ENCODE results near the gene TTLL12.

The TTLL12 gene

DNA sequence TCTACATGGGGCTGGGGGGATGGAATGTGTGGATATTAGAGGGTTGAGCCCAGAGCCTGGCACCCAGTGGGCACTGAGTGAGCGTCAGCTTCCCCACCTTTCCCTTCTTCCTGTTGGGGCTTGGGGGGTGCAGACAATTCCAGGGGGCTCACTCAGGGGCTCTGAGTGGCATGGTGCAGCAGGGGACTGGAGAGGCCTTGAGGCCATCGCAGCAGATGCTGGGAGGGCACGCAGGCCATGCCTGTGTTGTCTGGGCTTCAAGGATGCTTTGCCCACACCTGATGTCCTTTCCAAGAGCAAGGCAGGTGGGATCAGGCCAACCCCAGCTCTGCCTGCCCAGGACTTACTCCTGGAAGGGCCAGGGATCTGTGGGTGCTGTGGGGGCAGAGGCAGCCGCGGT is 11.2 kb upstream of the TTLL12 start:
- DNase-seq, result no peak

DNA sequence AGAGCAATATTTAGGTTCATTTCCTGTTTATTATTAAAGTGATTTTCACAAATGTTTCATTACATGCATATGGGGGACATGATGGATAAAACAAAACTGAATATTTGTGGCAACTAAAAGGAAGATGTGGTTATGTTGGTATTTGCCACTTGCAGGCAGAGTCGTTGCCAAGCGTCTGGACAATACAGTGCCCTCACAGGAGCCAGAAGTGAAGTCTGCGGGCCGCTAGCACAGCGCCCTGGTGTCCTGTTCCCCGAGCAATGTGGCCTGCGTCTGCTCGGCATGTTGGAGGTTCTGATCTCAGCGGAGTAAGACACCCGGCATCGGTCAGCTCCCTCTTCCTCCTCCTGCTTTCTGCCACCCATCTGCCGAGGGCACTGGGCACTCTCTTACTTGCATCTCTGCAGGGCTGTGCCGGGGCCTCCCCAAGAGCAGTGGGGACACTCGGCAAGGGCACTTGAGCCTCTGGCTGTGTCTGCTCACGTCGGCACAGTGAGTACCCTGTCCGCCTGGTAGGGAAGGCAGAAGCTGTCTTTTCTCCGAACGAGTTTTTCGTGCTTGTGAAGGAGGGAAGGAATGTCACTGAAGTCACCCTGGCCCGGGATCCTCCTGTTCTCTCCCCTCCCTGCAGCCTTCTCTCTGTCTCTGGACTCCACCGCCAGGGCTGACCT is 10.5 kb upstream of the TTLL12 start:
- DNase-seq, result no peak

DNA sequence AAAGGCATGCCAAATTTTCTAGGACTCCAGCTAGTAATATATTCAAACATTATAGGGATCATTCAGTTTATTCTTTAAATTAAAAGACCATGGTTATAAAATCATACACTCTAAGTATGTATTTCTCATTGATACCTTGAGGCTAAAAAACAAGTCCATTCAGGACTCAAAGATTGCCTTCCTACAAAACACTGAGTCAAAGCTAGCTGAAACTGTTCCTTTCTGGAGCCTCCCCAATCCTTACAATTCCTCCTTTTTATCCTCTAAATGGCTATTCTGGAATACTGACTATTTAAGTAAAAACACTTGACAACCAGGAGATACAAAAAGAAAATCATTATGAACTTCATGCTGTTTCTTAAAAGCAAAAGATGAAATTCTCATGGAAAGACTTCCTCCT is 4.9 kb upstream of the TTLL12 start:
- no peak for DNase-seq

DNA sequence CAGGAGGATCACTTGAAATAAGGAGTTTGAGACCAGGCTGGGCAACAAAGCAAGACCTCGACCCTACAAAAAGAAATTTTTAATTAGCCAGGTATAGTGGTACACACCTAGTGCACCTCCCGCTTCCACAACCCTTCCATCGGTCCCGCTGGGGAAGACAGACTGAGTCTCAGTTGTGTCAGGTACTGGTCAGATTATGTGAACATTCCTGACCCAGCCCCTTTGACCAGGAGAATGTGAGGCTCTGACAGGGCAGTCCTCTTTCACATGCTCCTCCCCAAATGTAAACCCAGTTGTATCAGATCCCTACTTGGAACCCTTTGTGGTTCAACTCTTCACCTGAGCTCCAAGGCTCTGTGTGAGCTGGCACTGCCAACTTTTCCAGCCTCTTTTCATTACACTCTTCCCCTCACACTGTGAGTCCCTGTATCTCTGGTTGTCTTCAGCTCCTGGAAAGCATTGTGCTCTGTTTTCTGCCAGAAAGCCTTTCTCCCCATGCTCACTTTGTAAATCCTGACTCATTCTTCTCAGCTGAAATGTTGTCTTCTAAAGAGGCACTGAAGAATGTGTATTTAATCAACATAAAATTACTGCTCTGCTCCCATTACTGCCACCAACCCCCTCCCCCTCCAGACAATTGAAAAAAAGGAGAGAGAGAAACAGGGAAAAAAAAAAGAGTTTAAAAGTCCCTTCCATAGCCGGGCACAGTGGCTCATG is 2.1 kb upstream of the TTLL12 start:
- DNase-seq, result no peak

DNA sequence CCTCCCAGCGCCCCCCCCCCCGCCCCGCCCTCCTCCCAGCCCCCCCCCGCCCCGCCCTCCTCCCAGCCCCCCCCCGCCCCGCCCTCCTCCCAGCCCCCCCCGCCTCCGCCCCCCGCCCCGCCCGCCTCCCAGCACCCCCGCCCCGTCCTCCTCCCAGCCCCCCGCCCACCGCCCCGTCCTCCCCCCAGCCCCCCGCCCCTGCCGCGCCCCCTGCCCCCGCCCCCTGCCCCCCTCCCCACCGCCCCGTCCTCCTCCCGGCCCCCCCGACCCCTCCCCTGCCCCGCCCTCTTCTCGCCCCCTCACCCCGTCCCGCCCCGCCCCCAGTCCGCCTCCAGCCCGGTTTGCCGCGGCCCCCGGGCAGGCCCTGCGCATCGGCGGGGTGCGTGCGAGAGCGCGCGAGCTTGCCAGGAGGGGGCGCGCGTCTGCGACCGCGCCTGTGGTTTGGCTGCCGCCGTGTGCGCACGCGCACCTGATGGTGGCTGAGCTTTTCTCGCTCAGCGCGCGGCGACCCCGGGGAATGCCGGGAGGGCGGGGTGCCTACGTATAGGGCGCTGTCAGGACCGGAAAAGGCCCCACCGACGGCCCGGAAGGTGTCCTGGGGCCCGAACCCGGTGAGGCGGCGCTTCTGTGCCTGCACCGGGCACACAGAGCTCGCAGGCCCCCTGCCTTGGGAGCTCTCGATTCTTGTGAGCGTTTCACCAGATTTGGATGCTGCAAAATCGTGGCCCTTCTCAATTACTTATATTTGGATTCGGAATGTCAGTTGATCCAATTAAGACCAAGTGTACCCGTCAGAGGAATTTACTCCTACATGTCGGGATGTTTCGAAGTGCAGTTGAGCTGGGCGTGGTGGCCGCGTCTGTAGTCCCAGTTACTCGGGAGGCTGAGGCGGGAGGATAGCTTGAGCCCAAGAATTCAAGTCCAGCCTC is 501 bp upstream of the TTLL12 start:
- DNase-seq, result peak; percentile 89 to 93 (median 90)

DNA sequence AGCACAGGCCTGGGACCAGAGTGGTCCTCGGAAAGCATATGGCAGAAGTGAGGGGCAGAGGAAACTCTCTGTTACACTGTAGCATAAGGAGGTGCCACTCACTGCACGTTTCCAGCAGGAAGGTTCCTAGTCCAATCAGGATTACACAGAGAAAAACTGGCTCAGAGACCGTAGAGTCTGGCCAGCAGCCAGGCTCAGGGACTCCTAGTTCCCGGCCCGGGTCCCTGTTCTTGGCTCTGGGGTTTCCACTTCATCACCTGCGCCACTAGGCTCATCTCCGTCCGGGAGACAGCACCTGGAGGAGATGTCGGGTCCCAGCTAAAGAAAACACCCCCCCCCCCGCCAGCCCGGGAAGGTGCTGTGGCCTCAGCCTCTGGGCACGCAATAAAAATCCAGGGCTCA is 1.1 kb downstream of the TTLL12 start:
- peak; percentile 13 to 40 (median 16) for DNase-seq

DNA sequence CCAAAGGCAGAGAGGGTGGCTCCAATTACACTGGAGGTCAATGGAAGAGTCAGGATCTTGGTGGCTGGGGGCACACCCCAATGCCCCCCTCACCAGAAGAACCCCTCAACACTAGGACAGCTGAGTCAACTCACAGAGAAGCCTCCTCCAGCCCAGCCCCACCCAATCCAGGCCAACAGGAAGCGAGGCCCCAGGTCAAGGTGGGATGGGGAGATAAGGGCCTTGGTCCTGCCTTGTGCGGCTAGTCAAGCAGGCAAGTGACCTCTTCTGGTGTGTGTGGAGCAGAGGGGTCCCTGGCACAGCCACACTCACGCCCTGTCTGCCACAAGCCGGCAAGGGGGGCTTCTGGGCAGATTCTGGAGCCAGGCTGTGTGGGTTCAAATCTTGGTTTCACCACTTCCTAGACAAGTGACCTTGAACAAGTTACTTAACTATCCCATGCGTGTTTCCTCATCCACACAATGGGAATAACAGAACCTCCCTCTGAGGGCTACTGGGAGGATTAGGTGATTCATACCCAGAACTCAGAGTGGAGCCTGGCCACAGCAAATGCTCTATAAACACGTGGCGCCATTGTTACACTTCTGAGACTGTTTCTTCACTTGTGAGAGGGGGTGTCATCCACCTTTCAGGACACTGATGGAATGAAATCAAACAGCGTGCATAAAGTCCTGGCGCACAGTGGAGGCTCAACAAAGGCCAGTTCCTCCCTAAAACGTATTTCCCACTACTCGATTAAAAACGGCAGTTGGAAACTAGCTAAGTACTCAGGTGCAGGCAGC is 3.2 kb downstream of the TTLL12 start:
- DNase-seq, result no peak

DNA sequence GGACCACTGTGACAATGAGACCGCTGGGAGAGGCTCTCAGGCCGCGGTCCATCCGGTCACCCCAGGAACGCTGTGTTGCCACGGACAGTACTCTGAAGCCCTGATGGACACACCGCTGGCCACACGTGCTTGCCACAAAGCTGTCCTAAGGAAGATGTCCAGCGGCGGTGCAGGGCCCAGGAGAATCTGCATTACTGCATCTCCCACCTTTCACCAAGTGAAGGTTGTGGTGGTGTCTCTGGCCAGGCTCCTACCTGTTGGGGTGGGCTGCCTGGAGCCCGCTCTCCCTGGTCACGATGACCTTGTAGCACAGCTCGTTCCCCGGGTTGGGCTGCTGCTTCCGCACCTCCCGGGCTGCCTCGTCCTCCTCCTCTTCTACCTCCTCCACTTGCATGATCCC is 4.2 kb downstream of the TTLL12 start:
- DNase-seq, result no peak

DNA sequence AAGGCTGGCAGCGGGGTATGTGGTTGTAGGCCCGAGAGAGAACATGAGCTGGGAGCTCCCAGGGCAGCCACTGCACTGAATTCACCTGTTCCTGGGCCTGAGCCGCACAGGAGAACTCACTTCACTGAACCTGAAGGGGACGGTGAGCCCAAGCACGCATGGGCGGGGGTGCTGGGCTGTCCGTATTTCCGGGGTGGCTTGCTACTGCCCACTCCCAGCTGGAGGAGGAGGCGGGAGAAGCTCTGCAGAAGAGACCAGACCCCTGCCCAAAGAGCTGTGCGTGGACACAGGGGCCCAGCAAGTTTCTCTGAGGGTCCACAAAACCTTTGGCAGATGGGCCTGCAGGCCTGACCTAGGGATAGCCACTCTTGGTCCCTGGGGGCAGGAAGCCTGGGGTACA is 4.8 kb downstream of the TTLL12 start:
- DNase-seq, result no peak

DNA sequence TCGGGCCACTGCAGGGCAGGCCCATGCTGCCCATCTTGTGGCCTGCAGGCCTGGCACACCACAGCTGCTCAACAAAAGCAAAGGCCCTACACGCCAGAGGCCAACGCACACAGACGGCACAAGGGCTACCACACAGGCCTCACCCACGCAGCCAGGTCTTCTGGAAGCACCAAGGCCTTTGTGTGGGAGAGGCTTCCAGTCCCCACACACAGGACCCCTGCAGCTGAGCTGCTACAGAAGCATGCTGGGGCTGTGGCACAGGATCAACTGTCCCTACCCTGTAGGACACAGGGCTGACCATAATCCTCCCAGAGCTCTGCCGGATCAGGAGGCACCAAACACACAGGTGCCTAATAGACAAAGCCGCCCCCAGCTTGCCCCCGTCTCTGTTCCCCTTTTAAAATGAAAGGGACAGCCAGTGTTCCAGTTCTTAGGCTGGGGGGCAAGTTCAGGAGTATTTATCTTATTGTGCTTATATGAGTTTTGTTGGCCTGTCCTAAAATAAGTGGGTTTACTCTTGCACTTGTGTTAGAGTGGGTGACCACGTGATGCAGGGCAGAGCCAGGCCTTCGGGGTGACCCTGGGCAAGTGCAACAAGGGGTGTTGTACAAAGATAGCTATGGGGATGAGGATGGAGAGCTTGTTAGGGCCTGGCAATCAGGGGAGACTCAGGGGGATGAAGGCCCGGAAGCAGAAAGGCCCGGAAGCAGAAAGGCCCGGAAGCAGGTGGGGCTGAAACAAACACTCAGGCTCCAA is 5.4 kb downstream of the TTLL12 start:
- no peak for DNase-seq

DNA sequence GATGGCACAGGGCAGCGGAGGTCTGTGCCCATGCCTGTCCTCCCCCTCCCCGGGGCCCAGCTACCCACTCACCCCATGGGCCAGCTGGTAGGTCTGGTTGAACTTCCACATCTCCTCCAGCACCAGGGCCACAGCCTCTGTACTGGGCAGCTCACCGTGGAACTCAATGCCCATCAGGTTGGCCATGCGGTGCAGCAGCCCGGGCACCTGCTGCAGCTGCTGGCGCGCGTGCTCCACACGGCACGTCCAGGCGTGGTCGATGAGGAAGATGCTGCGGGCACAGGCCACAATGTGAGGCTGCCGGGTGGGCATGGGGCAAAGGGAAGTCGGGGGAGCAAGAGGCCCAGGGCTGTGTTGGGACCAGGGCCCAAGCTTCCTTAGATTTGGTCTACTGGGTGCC is 6.3 kb downstream of the TTLL12 start:
- no peak for DNase-seq

DNA sequence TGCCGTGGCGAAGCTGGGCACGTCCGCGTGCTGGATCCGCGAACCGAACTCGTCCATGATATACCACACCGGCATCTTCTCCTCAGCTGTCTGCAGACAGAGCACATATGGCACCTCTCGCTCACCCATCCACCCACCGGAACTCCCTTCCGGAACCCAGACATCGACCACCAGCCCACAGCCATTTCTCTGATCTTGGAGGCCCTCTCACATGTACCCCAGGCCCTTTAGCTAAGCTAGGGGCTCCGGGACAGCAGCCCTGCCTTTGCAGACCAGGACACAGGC is 7.1 kb downstream of the TTLL12 start:
- DNase-seq, result no peak

DNA sequence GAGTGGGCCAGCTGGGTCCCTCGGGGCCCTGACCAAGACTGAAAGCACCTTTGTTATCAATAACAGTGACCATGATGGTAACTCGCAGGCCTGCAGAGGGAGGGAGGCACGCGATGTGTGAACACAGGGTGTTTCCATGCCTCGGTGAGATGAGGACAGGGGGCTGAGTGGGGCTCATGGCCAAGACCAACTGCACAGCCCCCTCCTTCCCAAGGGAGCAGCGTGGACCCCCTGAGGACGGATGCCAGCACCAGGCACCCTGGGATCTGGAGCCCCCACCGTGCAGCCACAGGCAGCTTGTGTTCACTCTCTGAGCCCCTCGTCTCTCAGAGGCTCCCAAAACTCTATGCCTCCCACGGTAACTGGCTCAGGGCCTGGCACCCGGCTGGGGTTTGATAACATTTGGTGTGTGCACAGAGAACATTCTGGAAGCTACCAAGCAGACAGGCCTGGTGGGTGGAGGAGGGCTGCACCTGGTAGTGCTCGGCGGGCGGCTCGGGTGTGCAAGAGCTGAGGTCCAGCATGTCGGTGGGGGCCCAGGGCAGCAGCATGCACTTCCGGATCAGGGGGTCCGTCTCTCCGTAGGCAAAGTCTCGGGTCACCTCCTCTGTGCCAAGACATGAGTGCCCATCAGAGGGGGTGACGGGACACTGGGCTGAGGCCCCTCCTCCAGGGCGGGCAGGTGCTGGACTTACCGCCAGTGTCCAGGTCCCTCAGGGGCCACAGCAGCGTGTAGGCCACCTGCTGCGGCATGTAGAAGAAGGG is 7.6 kb downstream of the TTLL12 start:
- no peak for DNase-seq

DNA sequence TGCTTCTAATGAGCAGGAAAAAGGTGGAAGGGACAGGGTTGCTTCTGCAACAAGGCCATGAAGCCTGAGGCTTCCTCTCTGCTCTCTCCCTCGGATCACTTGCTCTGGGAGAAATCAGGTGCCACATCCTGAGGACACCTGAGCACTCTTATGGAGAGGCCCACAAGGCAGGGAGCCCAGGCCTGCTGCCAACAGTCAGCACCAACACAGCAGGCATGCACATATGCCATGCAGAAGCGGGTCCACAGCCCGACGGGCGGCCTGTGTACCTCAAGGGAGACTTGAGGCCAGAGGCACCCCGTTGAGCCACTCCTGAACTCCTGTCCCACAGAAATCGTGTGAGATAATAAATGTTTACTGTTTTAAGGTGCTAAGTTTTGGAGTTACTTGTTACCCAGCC is 9.5 kb downstream of the TTLL12 start:
- DNase-seq, result no peak

DNA sequence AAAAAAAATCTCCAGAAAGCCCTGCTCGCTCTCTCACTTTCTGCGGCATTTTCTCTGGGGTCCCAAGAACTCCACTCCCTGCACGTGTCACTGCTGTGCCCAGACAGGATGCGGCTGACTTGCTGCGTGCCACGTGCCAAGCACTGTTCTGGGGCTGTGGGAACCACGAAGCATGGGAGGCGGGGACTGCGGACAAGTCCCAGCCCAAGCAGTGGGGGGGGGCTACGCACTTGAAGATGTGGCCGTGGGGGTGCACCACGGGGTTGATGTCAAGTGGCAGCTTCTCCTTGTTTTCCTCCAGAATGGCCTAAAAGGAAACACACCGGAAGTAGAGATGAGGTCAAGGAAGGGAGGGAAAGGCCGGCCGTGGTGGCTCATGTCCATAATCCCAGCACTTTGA is 10.8 kb downstream of the TTLL12 start:
- no peak for DNase-seq

DNA sequence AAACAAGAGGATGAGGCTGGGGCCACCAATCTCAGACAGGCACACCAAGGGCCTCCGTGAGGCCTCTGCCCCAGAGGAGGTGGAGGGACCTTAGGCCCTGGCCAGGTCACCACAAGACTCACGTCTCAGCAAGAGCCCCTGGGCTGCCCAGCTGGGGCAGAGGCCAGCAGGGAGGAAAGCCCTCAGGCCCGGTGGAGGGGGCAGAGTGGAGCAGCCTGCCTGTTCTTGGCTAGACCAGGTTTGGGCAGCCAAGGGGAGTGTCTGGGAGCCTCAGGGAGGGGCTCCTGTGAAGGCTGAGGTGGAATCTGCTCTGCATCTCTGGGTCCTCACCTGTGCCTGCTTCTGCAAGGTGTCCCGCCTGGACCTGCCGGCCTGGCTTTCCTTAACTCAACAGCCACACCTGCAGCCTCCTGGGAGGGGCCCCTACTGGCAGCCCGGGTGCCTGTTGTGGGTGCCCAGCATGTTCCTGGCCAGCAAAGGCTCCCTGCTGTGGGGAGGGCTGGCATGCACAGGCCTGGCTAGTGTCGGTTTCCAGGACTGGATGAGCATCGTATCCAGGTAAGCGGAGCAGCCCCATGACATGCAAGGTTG is 11.9 kb downstream of the TTLL12 start:
- no peak for DNase-seq

DNA sequence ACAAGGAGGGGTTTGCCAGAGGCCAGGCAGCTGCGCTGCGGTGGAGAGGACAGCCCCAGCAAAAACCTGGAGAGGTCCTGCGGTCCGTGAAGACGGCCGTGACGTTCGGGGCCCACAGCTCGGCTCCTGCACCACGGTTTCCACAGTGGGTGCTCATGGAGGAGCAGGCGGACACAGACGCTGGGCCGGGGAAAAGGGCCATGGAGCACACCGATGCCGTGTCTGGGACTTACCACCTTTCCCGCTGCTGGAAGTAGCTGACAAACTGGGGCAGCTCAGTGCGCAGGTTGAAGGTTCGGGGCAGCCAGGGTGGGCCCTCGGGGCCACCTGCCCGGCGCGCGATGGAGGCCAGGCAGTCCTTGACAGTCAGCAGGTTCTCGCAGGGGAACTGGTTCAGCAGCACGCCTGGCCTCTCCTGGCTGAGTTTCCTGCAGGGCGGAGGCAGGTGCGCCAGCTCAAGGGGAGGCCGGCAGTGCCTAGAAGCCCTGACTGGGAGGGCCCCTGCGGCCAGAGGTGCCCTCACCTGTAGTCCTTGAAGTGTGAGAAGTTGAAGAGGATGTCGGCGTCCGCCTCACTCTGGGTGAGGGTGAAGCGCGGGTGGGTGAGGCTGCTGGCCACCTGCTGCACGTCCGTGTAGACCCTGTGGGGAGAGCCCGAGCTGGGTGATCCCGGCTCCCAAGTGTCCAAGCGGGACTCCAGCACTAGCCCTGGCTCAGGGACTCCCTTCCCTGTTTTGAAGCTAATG is 12.8 kb downstream of the TTLL12 start:
- no peak for DNase-seq

DNA sequence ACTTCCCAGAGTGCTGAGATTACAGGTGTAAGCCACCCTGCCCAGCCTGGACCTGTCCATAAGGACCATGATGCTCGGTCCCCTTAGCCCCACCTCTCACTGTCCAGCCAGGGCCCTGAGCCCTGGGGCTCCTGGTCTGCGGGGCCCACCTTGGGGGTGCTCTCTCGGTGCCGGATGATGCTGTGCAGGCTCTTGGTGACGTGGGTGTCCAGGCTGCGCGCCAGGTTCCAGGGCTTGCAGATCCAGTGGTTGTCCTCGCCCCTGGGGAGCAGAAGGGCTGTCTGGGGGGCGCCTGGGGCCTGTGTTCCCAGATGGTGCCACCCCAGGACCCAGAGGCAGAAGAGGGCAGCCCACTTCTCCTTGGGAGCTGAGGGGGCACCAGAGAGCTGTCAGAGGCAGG is 13.4 kb downstream of the TTLL12 start:
- DNase-seq, result no peak

DNA sequence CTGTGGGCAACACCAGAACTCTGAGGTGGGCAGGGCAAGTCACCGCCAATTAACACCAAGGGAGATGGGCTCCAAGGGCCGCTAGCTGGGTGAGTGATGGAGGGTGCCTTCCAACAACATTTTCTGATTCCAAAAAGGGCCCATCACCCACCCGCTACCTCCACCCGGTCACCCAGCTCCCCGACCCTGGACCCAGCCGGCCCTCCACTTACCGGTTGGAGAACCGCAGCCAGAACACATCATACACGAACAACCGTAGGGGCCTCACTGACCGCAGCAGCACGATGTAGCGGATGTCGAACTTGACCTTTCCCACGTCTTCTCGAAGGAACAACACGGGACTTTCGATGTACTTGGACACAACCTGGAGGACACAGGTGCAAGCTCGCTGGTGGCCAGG is 14.7 kb downstream of the TTLL12 start:
- DNase-seq, result no peak

DNA sequence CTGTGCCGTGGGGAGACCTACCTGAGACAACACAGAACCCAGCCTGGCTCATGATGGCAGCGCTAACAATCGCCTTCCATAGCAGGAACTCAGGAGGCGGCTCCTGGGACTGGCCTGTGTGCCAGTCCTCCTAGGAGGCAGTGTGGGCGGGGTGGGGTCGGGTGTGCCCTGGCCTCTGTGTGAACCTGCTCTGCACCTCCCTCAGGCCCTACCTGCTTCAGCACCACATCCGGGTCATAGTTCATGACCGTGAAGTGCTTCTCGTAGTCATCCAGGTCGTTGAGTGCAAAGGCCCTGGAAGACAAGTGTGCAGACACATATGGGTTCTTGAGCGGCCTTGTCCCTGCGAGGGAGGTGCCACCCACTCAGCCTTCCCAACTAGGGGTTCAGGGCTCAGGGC is 15.3 kb downstream of the TTLL12 start:
- DNase-seq, result no peak
